ENCODE data around the gene INHBC. TPM values are rescaled to one million over a fixed set of nuclear protein-coding genes. Genes with fewer than 3 reads are reported as not detected.

INHBC gene
- total RNA-seq, 1 donor from 2014 or later: not detected

DNA sequence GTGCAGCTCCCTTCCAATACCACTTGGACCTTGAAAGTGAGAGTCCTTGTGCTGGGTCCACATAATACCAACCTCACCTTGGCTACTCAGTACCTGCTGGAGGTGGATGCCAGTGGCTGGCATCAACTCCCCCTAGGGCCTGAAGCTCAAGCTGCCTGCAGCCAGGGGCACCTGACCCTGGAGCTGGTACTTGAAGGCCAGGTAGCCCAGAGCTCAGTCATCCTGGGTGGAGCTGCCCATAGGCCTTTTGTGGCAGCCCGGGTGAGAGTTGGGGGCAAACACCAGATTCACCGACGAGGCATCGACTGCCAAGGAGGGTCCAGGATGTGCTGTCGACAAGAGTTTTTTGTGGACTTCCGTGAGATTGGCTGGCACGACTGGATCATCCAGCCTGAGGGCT, 14.8 kb downstream of the INHBC start:
- no peak overlapping the region for H3K4me3 Mint-ChIP-seq (ENCODE audit: unreplicated experiment)
- peaks cover 10% of the 10 kb centered on the region for H3K4me1 Mint-ChIP-seq (ENCODE audit: unreplicated experiment)
- no peaks in the 10 kb centered on the region for H3K36me3 Mint-ChIP-seq (ENCODE audit: unreplicated experiment)
- H3K9me3 Mint-ChIP-seq (ENCODE audit: unreplicated experiment): no peaks in the 10 kb centered on the region
- TF ChIP-seq, protein P1, sequence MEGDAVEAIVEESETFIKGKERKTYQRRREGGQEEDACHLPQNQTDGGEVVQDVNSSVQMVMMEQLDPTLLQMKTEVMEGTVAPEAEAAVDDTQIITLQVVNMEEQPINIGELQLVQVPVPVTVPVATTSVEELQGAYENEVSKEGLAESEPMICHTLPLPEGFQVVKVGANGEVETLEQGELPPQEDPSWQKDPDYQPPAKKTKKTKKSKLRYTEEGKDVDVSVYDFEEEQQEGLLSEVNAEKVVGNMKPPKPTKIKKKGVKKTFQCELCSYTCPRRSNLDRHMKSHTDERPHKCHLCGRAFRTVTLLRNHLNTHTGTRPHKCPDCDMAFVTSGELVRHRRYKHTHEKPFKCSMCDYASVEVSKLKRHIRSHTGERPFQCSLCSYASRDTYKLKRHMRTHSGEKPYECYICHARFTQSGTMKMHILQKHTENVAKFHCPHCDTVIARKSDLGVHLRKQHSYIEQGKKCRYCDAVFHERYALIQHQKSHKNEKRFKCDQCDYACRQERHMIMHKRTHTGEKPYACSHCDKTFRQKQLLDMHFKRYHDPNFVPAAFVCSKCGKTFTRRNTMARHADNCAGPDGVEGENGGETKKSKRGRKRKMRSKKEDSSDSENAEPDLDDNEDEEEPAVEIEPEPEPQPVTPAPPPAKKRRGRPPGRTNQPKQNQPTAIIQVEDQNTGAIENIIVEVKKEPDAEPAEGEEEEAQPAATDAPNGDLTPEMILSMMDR (IDR thresholded peaks at IDR 0.05): no peak
- H3K27ac Mint-ChIP-seq (ENCODE audit: unreplicated experiment): no peak overlapping the region
- no peak for DNase-seq (ENCODE audit: extremely low spot score, unreplicated experiment)
- H3K27me3 Mint-ChIP-seq (ENCODE audit: unreplicated experiment): no peaks in the 10 kb centered on the region

DNA sequence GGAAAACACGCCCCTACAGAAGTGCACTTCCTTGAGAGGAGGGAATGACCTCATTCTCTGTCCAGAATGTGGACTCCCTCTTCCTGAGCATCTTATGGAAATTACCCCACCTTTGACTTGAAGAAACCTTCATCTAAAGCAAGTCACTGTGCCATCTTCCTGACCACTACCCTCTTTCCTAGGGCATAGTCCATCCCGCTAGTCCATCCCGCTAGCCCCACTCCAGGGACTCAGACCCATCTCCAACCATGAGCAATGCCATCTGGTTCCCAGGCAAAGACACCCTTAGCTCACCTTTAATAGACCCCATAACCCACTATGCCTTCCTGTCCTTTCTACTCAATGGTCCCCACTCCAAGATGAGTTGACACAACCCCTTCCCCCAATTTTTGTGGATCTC, 15.5 kb downstream of the INHBC start:
- Mint-ChIP-seq H3K9me3 (ENCODE audit: unreplicated experiment) (no peaks in the 10 kb centered on the region), H3K36me3 (ENCODE audit: unreplicated experiment) (no peaks in the 10 kb centered on the region), H3K27me3 (ENCODE audit: unreplicated experiment) (no peaks in the 10 kb centered on the region), H3K4me1 (ENCODE audit: unreplicated experiment) (peaks cover 17% of the 10 kb centered on the region), H3K27ac (ENCODE audit: unreplicated experiment) (no peak overlapping the region), H3K4me3 (ENCODE audit: unreplicated experiment) (no peak overlapping the region)
- no peak for DNase-seq (ENCODE audit: extremely low spot score, unreplicated experiment)
- TF ChIP-seq, protein P1 (IDR thresholded peaks at IDR 0.05): no peak

DNA sequence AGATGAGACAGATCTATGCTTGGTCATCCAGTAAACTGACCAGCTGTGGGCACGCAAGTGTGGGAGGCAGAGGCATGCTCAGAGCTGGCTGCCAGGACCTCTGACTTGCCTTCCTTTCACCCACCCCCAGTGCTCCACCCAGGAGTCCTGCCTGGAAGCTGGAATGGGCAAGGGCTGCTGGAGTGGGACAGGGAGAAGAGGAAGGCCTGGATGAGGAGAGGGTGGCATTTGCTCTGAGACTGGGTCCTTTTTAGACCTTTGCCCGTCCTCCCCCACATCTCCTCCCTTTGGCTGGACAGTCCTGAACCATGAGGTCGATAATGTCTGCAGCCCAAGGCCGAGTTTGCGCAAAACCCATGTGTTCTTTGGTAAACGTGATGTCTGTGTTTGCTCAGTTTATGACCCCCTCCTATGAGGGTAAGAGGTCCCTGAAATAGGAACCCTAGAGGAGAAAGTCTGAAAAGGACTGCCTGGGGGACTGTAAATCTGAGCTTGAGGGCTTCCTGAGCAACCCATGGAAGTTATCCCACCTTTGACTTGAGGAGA, 16.7 kb downstream of the INHBC start:
- Mint-ChIP-seq H3K27ac (ENCODE audit: unreplicated experiment) (no peak overlapping the region), H3K27me3 (ENCODE audit: unreplicated experiment) (no peaks in the 10 kb centered on the region)

DNA sequence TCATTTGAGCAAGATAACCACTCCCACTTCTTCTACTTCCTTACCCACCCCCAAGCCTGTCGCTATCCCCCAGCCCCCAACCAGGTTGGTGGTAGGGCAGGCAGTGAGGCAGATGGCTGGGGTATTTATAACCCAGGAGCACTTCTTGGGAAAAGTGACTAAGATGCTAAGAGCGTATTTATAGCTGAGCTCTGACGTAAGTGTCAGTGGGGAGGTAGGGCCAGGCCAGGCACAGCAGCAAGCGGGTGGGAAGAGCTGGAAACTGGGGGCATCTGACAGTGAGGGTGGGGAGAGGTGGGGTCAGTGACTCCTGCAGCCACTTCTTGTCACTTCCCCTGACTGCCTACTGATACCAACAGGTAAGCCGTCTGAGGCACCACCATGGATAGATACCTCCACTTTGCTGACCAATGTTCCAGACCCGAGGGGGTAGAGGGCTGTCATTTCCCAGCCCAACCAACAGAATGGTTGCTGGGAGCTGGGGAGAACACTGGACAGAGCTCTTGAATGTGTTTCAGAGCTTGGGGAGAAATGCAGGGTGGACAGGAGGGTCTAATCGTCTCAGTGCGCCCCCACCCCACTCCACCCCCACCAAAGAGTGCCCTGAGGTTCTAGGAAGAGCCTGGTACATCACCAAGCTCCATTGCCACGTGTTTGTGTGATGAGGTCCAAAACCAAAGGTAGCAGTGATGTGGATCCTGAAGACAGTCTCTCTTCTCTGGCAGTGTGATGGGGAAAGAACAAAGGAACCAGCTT, 17.8 kb downstream of the INHBC start:
- H3K9me3 Mint-ChIP-seq (ENCODE audit: unreplicated experiment): no peaks in the 10 kb centered on the region
- TF ChIP-seq, protein P1 (IDR thresholded peaks at IDR 0.05): no peak
- no peaks in the 10 kb centered on the region for H3K27me3 Mint-ChIP-seq (ENCODE audit: unreplicated experiment)
- no peak overlapping the region for H3K27ac Mint-ChIP-seq (ENCODE audit: unreplicated experiment)
- no peak overlapping the region for H3K4me3 Mint-ChIP-seq (ENCODE audit: unreplicated experiment)
- H3K36me3 Mint-ChIP-seq (ENCODE audit: unreplicated experiment): no peaks in the 10 kb centered on the region
- H3K4me1 Mint-ChIP-seq (ENCODE audit: unreplicated experiment): peaks cover 28% of the 10 kb centered on the region
- no peak for DNase-seq (ENCODE audit: extremely low spot score, unreplicated experiment)

More for the DNA sequence above, 16.7 kb downstream of the INHBC start:
- DNase-seq (ENCODE audit: extremely low spot score, unreplicated experiment): no peak
- Mint-ChIP-seq H3K4me3 (ENCODE audit: unreplicated experiment) (no peak overlapping the region), H3K9me3 (ENCODE audit: unreplicated experiment) (no peaks in the 10 kb centered on the region), H3K36me3 (ENCODE audit: unreplicated experiment) (no peaks in the 10 kb centered on the region), H3K4me1 (ENCODE audit: unreplicated experiment) (peaks cover 28% of the 10 kb centered on the region)
- TF ChIP-seq, protein P1 (IDR thresholded peaks at IDR 0.05): no peak

DNA sequence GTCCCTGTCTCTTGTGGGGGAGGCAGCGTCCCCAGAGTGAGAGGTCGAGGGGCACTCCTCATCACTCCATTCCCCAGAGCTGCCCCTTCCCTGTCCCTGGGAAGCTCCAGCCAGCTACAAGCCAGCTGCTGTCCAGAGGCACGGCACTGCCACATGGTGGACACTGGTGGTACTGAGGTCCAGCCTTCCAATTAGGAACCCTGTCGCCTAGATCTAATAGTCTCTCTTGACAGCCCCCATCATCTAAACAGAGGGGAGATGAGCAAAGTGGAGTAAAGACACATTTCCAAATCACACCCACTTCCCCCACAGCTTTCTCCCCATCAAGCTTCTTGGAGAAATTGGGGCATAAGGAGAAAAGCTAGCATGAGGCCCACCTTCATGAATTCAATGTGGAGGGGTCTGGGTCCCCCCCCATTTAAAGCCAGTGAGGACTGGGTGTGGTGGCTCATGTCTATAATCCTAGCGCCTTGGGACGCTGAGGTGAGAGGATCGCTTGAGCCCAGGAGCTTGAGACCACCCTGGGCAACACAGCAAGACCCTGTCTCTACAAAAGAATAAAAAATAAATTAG, 18.4 kb downstream of the INHBC start:
- no peaks in the 10 kb centered on the region for H3K27me3 Mint-ChIP-seq (ENCODE audit: unreplicated experiment)
- peak; percentile 92 for DNase-seq (ENCODE audit: extremely low spot score, unreplicated experiment)
- peaks cover 30% of the 10 kb centered on the region for H3K4me1 Mint-ChIP-seq (ENCODE audit: unreplicated experiment)
- no peak overlapping the region for H3K4me3 Mint-ChIP-seq (ENCODE audit: unreplicated experiment)
- H3K9me3 Mint-ChIP-seq (ENCODE audit: unreplicated experiment): no peaks in the 10 kb centered on the region
- TF ChIP-seq, protein P1 (IDR thresholded peaks at IDR 0.05): peak; percentile 91
- H3K27ac Mint-ChIP-seq (ENCODE audit: unreplicated experiment): no peak overlapping the region
- H3K36me3 Mint-ChIP-seq (ENCODE audit: unreplicated experiment): no peaks in the 10 kb centered on the region
